ENCODE data around the gene FSTL1.

The FSTL1 gene

GRCh38 chr3:120348991-120349854, 101.6 kb downstream of the FSTL1 start, which contains the start of gene LRRC58:
Gene LRRC58, minus strand, starts transcription at chr3:120349354. Its CDS starts 111 bp downstream, at chr3:120349243.
- peak; percentile 94 to 96 for DNase-seq

- peak; percentile 73 to 80 for DNase-seq
These were observed 102.5 kb downstream of the FSTL1 start for GRCh38 chr3:120348065-120348990.

GRCh38 chr3:120344349-120344748, 106.4 kb downstream of the FSTL1 start:
- DNase-seq = no peak

All from NCI-H2081 (cell line).